Stomach (tissue), 4 donors: Measurements from ENCODE around the gene AP2A1.

ENCODE experiments used
- CTCF ChIP-seq, 7 experiments: fragments of 450-650 bp in 4 of 7; fragments of 200-600 bp in 3 of 7; sonication (generic) in 3 of 7; IDR thresholded peaks; one replicate each; pipeline ENCODE4 v1.5.1; 2016 to 2019; ENCODE audit warnings: antibody characterized with exemption in 7 of 7, control low read depth in 2 of 7, mild to moderate bottlenecking in 1 of 7
- EP300 ChIP-seq: sonication (generic); formaldehyde crosslinking; IDR thresholded peaks from one replicate; pipeline ENCODE4 v1.6.1; 2017; ENCODE audit warnings: antibody characterized with exemption
- POLR2A ChIP-seq, 4 donors: fragments of 450-650 bp; IDR thresholded peaks; one replicate each; pipeline ENCODE4 v1.6.1; 2016; ENCODE audit warnings: antibody characterized with exemption in 4 of 4, control low read depth in 2 of 4, mild to moderate bottlenecking in 1 of 4, moderate library complexity in 1 of 4
- POLR2AphosphoS5 ChIP-seq, 3 donors: sonication (generic); formaldehyde crosslinking; IDR thresholded peaks; one replicate each; pipeline ENCODE4 v1.6.1; 2016; ENCODE audit warnings: antibody characterized with exemption in 3 of 3

- no peak for TF ChIP-seq CTCF (IDR thresholded peaks at IDR 0.05)
- no peak for TF ChIP-seq EP300
- TF ChIP-seq POLR2A (IDR thresholded peaks at IDR 0.05), result no peak
- TF ChIP-seq POLR2AphosphoS5 (IDR thresholded peaks at IDR 0.05), result peak in 1 of 3 donors; percentile 22
Measured at GRCh38 chr19:49820125-49820524, 53.3 kb downstream of the AP2A1 start.
